Activated T-cell treated with anti-CD3 and anti-CD28 coated beads, Interleukin-2, amount 50 U/mL, for 48 hours (primary cell): ENCODE measurements around the gene KIAA1549.
A peak's percentile ranks its signal among the peaks of the same experiment; 100 is the strongest.
"Not testable (repeated sequence)": the region's sequence is repeated elsewhere in the genome, so short reads cannot be mapped to it uniquely, and the experiment has no call there.

Experiments
- DNase-seq, 2 experiments: peaks; one replicate each; pipeline ENCODE4 v3.0.0-alpha.2; 2020

Gene KIAA1549

GRCh38 chr7:138843632-138844580 is 137.3 kb downstream of the KIAA1549 start:
- no peak for DNase-seq

- DNase-seq = no peak
Observed at GRCh38 chr7:138842111-138842510, 139.1 kb downstream of the KIAA1549 start.

GRCh38 chr7:138838166-138838565 is 143.0 kb downstream of the KIAA1549 start:
- no peak for DNase-seq

DNA sequence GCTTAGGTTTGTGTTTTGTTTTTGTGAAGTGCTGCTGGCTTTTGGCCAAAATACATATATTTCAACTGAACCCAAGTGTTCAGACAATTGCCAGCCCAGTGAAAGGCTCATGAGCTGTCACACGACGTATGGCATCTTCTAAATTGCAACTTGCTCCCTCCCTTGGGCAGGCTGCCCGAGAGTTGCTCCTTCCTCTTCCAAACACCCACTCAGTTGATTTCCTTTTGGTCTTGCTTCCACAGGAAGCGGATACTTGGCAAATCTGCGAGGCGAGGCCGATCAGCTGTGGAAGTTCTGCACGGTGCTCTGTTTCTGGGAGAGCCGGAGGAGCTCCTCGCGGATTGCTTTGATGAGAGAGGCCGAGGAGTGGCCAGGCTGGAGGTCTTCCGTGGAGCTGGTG is 143.6 kb downstream of the KIAA1549 start:
- no peak for DNase-seq

DNA sequence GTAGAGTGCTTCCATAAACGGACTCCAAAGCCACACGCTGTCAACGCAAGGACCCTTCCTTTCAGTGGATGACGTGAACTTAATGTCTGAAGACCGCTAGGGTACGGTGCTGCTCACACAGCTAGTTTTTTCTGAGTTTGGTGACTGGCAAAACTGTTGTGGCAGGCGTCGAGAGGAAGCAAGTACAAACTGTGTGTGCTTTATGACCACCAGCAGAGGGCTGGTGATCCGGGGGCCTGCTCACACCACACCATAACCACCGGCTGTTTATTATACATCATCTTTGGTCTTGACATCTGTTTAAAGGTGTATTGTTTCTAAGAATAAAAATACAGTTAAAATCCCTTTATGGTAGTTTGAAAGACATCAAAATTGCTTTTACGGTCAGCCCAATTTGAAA is 146.1 kb downstream of the KIAA1549 start:
- no peak for DNase-seq

- DNase-seq = peak; percentile 30 to 41
Observed at GRCh38 chr7:138834583-138834982, 146.6 kb downstream of the KIAA1549 start.

DNA sequence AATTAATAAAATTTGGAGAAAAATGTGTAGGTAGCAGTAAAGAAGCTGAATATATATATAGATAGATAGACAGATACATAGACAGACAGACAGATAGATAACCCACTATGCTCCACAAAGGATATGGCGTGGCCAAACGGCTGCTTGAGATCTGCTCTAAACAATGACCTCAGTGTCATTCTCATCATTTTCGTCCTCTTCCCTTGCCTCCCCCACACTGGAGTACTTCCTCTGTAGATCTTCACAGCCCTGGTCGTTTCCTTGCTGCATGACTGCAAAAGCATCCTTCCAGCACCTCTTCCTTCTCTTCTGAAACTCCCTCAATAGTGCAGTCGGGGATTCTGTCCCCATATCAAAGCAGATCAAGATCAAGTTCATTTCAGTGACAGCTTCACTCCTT is 147.6 kb downstream of the KIAA1549 start:
- DNase-seq = no peak

- DNase-seq = no peak
Observed at GRCh38 chr7:138832966-138833365, 148.2 kb downstream of the KIAA1549 start.

DNA sequence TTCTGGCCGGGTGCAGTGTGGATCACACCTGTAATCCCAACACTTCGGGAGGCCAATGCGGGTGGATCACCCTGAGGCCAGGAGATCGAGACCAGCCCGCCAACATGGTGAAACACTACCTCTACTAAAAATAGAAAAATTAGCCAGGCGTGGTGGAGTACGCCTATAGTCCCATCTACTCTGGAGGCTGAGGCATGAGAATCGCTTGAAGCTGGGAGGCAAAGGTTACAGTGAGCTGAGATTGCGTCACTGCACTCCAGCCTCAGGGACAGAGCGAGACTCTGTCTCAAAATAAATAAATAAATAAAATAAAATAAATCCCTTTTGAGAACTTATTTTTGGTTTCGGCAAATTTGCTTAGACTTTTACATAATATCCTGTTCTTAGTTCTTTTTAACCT is 151.9 kb downstream of the KIAA1549 start:
- DNase-seq = no peak

GRCh38 chr7:138828302-138828701 is 152.9 kb downstream of the KIAA1549 start:
- DNase-seq = no peak

GRCh38 chr7:138825049-138825721 is 156.0 kb downstream of the KIAA1549 start:
- no peak for DNase-seq

- DNase-seq = no peak
Observed at GRCh38 chr7:138822867-138823535, 158.2 kb downstream of the KIAA1549 start.

GRCh38 chr7:138821912-138822311 is 159.3 kb downstream of the KIAA1549 start:
- DNase-seq = no peak

DNA sequence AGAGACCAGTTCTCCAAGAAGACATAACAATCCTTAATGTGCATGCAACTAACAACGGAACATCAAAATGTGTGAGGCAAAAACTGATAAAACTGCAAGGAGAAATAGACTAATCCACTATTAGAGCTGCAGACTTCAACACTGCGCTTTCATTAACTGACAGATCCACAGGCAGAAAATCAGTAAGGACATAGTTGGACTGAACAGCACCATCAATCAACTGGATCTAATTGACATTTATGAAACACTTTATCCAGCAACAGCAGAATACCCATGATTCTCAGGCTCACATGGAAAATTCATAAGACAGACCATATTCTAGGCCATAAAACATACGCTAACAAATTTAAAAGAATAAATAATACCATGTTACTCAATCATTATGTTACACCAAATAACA is 161.6 kb downstream of the KIAA1549 start:
- no peak for DNase-seq

GRCh38 chr7:138816650-138817049 is 164.5 kb downstream of the KIAA1549 start:
- no peak for DNase-seq

- no peak for DNase-seq
Observed at GRCh38 chr7:138814816-138815332, 166.3 kb downstream of the KIAA1549 start.

DNA sequence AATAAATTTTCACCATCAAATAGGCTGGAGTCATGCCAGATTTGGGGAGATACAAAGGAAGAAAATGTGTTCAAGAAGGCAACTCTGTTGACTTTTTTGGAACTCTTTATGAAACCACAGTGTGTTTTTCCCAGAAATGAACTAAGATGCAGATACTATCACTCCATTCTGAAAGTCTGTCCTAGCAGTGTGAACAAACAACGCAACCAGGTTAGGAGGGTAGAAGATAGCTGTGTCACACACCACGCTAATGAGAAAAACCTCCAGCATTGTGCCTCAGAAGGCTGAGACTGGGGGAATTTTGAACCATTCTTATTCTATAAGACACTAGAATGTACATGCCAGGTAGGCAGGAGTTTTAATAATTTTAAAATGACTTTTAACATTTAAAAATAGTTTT is 167.2 kb downstream of the KIAA1549 start:
- no peak for DNase-seq

GRCh38 chr7:138811327-138811726 is 169.9 kb downstream of the KIAA1549 start:
- DNase-seq = not testable (repeated sequence)

DNA sequence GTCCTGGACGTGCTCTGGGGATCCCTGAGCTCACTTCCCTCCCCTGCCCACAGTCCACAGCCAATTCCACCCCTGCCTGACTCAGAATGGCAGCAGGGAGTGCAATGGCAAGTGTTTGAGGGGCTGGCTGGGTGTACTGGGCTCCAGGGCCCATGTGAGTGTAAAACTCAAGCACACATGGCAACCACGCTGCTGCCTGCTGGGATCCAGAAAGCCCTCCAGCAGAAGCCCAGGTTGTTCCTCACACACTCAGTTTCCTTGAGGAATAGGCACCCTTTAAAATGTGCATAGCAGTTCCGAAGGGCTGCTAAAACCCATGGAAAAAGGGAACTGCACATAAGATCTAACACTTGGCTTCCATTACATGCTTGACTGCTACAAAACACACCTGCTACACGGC is 171.8 kb downstream of the KIAA1549 start:
- no peak for DNase-seq

GRCh38 chr7:138804618-138805017 is 176.6 kb downstream of the KIAA1549 start:
- DNase-seq = no peak

DNA sequence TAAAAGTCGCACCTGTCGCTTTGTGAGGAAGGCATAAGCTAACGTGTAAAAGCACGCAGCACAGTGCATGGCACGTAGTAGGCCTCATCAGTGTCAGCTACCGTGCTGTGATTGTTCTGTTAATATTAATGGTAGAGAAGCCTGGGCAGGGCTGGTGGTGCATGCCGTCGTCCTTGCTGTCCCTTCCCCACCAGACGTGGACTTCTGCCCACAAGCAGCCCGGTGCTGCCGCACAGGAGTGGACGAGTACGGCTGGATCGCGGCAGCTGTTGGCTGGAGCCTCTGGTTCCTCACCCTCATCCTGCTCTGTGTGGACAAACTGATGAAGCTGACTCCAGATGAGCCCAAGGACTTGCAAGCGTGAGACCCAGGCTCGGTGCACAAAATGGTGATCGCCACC is 178.5 kb downstream of the KIAA1549 start:
- no peak for DNase-seq

- DNase-seq = no peak
Observed at GRCh38 chr7:138801256-138801655, 179.9 kb downstream of the KIAA1549 start.

GRCh38 chr7:138799336-138800000 is 181.7 kb downstream of the KIAA1549 start:
- DNase-seq = no peak
